Testis (tissue), 2 donors: ENCODE measurements around the gene HOXC12.

ENCODE experiments used
- POLR2A ChIP-seq: fragments of 450-650 bp; IDR thresholded peaks from one replicate; pipeline ENCODE4 v1.6.1; 2017; ENCODE audit warnings: antibody characterized with exemption, mild to moderate bottlenecking, moderate library complexity
- TF ChIP-seq, protein P1 (sequence below), 3 experiments: fragments of 450-650 bp in 2 of 3; fragments of 200-600 bp in 1 of 3; sonication (generic) in 1 of 3; IDR thresholded peaks; one replicate each; pipeline ENCODE4 v1.5.1; 2016 to 2019; ENCODE audit warnings: antibody characterized with exemption in 3 of 3, mild to moderate bottlenecking in 2 of 3, moderate library complexity in 1 of 3

DNA sequence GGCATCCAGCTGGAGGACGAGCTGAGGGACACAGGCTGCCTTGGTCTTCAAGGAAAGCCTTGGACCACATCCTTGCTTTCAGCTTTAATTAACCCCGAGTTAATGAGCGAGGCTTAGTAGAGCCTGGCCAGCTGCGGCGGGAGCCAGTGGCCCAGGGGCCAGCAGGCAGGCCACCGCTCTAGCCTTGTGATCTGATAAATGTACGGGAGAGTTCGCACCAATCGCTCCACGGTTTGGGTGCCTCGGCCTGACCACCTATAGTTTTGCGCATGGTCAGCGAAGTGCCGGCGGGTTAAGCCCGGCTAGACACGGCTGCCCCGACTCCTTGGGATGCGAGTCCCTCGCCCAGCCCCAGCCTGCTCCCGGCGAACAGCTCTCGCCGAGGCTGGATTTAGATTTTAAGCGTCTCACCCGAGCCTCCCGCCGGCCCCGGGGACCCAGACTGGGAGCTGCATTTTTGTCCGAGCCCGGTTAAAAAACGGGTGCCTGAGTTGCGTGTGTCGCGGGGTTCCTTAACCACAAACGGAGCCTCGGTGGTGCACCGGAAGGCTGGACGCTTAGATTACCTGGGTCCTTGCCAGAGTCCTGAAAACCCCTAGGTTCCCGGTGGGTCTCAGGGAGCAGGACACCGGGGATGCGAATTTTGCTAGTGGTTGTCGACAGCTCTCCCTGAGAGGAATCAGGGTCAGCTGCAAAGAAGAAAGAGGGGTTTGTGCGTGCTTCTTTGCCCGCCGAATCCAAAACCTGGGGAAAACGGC lies 2.9 kb upstream of the HOXC12 start:
- TF ChIP-seq, protein P1, sequence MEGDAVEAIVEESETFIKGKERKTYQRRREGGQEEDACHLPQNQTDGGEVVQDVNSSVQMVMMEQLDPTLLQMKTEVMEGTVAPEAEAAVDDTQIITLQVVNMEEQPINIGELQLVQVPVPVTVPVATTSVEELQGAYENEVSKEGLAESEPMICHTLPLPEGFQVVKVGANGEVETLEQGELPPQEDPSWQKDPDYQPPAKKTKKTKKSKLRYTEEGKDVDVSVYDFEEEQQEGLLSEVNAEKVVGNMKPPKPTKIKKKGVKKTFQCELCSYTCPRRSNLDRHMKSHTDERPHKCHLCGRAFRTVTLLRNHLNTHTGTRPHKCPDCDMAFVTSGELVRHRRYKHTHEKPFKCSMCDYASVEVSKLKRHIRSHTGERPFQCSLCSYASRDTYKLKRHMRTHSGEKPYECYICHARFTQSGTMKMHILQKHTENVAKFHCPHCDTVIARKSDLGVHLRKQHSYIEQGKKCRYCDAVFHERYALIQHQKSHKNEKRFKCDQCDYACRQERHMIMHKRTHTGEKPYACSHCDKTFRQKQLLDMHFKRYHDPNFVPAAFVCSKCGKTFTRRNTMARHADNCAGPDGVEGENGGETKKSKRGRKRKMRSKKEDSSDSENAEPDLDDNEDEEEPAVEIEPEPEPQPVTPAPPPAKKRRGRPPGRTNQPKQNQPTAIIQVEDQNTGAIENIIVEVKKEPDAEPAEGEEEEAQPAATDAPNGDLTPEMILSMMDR (IDR thresholded peaks at IDR 0.05) = no peak
- no peak for TF ChIP-seq POLR2A
